ENCODE measurements around the gene MT2A. TPM values are rescaled to one million over a fixed set of nuclear protein-coding genes. Genes with fewer than 3 reads are reported as not detected.

Gene MT2A
- polyA plus RNA-seq, 1 donor from 2014 or later = not detected

GRCh38 chr16:56657555-56658326 lies 49.4 kb downstream of the MT2A start, which contains the start of gene MT1F:
Gene MT1F, plus strand, starts transcription at chr16:56657959. Its CDS starts 100 bp downstream, at chr16:56658059.
- H4K20me1 ChIP-seq (ENCODE audit: insufficient read depth) = no peaks in the 10 kb centered on the region
- H3K4me2 ChIP-seq (ENCODE audit: low read length) = peak within 1 kb of the TSS; percentile 48
- peaks cover 68% of the 10 kb centered on the region for H3K27me3 ChIP-seq (ENCODE audit: insufficient read depth, low read depth, low read length)
- no peak within 1 kb of the TSS for H2AFZ ChIP-seq (ENCODE audit: low read depth, low read length)
- H3K9me3 ChIP-seq (ENCODE audit: low read length) = no peaks in the 10 kb centered on the region
- no peaks in the 10 kb centered on the region for H3K36me3 ChIP-seq (ENCODE audit: insufficient read depth, low read length)
- no peaks in the 10 kb centered on the region for H3K79me2 ChIP-seq (replicated peaks; ENCODE audit: insufficient read depth, low read length)
- no peaks in the 10 kb centered on the region for H3K9me2 ChIP-seq (ENCODE audit: insufficient read depth, low read length)
- H3F3A ChIP-seq (ENCODE audit: insufficient read depth, low read length, poor library complexity, severe bottlenecking) = no peaks in the 10 kb centered on the region
- no peak for TF ChIP-seq POLR2AphosphoS5 (IDR thresholded peaks at IDR 0.05)
- TF ChIP-seq CTCF (IDR thresholded peaks at IDR 0.05; ENCODE audit: poor library complexity, severe bottlenecking) = no peak
- no peak for TF ChIP-seq REST (IDR thresholded peaks at IDR 0.05; ENCODE audit: borderline replicate concordance)
- TF ChIP-seq MXI1 (conservative IDR thresholded peaks at IDR 0.05; ENCODE audit: poor library complexity, severe bottlenecking) = no peak
- no peak for TF ChIP-seq EZH2 (IDR thresholded peaks at IDR 0.05; ENCODE audit: borderline replicate concordance, insufficient read depth, low read length, poor library complexity, severe bottlenecking)
- no peak for TF ChIP-seq TAF1 (IDR thresholded peaks at IDR 0.05; ENCODE audit: low read depth)
- no peak for TF ChIP-seq EP300 (conservative IDR thresholded peaks at IDR 0.05; ENCODE audit: poor library complexity, severe bottlenecking)
- no peak for TF ChIP-seq SMC3 (conservative IDR thresholded peaks at IDR 0.05; ENCODE audit: poor library complexity)
- no peak for TF ChIP-seq RAD21 (conservative IDR thresholded peaks at IDR 0.05)
- peak within 1 kb of the TSS; percentile 71 for H3K4me3 ChIP-seq (ENCODE audit: low read length)
- no peak within 1 kb of the TSS for H3K27ac ChIP-seq (ENCODE audit: low read length)
- peak within 1 kb of the TSS; percentile 38 for H3K9ac ChIP-seq (ENCODE audit: low read length)

GRCh38 chr16:56658327-56658875 lies 50.0 kb downstream of the MT2A start:
- H3K9ac ChIP-seq (ENCODE audit: low read length) = peak overlapping the region; percentile 38
- no peaks in the 10 kb centered on the region for H3K9me3 ChIP-seq (ENCODE audit: low read length)
- no peak for TF ChIP-seq EZH2 (IDR thresholded peaks at IDR 0.05; ENCODE audit: borderline replicate concordance, insufficient read depth, low read length, poor library complexity, severe bottlenecking)
- no peak for TF ChIP-seq REST (IDR thresholded peaks at IDR 0.05; ENCODE audit: borderline replicate concordance)
- no peak for TF ChIP-seq POLR2AphosphoS5 (IDR thresholded peaks at IDR 0.05)
- no peak for TF ChIP-seq MXI1 (conservative IDR thresholded peaks at IDR 0.05; ENCODE audit: poor library complexity, severe bottlenecking)
- TF ChIP-seq EP300 (conservative IDR thresholded peaks at IDR 0.05; ENCODE audit: poor library complexity, severe bottlenecking) = no peak
- TF ChIP-seq CTCF (IDR thresholded peaks at IDR 0.05; ENCODE audit: poor library complexity, severe bottlenecking) = no peak
- TF ChIP-seq TAF1 (IDR thresholded peaks at IDR 0.05; ENCODE audit: low read depth) = no peak
- no peak for TF ChIP-seq RAD21 (conservative IDR thresholded peaks at IDR 0.05)
- no peaks in the 10 kb centered on the region for H3K36me3 ChIP-seq (ENCODE audit: insufficient read depth, low read length)
- H3K4me3 ChIP-seq (ENCODE audit: low read length) = peak overlapping the region; percentile 71
- H3K27ac ChIP-seq (ENCODE audit: low read length) = no peak overlapping the region
- no peaks in the 10 kb centered on the region for H3K79me2 ChIP-seq (replicated peaks; ENCODE audit: insufficient read depth, low read length)
- H3K9me2 ChIP-seq (ENCODE audit: insufficient read depth, low read length) = no peaks in the 10 kb centered on the region
- H3F3A ChIP-seq (ENCODE audit: insufficient read depth, low read length, poor library complexity, severe bottlenecking) = no peaks in the 10 kb centered on the region
- H4K20me1 ChIP-seq (ENCODE audit: insufficient read depth) = no peaks in the 10 kb centered on the region
- peak overlapping the region; percentile 48 for H3K4me2 ChIP-seq (ENCODE audit: low read length)
- H2AFZ ChIP-seq (ENCODE audit: low read depth, low read length) = no peak overlapping the region
- peaks cover 74% of the 10 kb centered on the region for H3K27me3 ChIP-seq (ENCODE audit: insufficient read depth, low read depth, low read length)

Measured in neural cell (in vitro differentiated cells).